Left forelimb (tissue), 1 donor: ENCODE measurements around the gene KRTAP4-4.
"Not testable (repeated sequence)": the region's sequence is repeated elsewhere in the genome, so short reads cannot be mapped to it uniquely, and the experiment has no call there.

ENCODE experiments used
- DNase-seq: peaks from one replicate; pipeline ENCODE4 v3.0.0-alpha.2; 2018; ENCODE audit warnings: low spot score

KRTAP4-4 gene

DNA sequence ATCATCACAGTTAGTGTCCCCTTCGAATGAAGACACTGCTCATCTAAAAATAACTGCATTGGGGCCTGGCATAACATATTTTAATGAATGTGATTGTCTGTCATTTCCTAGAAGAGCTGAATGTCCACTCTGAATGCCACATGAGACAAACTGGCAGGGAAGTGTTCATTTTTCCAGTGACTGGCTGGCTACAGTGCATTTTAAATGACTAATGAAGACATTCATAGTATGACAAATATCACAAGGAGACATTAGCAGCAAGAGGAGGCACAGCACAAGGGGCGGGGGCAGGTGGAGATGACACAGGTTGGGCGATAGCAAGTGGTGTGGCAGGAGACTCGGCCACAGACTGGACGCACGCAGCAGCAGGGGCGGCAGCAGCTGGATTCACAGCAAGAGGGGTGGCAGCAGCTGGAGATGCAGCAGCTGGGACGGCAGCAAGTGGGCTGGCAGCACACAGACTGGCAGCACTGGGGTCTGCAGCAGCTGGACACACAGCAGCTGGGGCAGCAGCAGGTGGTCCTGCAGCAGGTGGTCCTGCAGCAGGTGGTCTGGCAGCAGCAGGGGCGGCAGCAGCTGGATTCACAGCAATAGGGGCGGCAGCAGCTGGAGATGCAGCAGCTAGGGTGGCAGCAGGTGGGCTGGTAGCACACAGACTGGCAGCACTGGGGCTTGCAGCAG is 11.4 kb downstream of the KRTAP4-4 start:
- DNase-seq, result not testable (repeated sequence)

- DNase-seq, result no peak
Measured at GRCh38 chr17:41147531-41148204, 12.9 kb downstream of the KRTAP4-4 start.

- DNase-seq, result no peak
Measured at GRCh38 chr17:41145261-41145660, 15.3 kb downstream of the KRTAP4-4 start.

DNA sequence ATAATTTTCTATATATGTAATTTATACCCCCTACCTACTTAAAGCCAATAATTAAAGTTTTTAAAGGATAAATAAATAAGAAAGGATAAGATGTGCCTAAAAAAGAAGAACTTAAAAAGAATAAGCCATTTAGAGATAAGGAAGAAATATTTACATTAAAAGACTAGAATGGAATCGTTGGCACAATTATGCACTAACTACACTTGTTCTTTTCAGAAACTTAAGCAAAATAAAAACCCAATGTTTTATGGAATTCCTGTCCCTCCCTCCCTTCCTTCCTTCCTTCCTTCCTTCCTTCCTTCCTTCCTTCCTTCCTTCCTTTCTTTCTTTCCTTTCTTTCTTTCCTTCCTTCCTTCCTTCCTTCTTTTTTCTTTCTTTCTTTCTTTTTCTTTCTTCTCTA is 15.7 kb downstream of the KRTAP4-4 start:
- DNase-seq, result no peak

GRCh38 chr17:41141361-41141760 is 19.2 kb downstream of the KRTAP4-4 start:
- DNase-seq, result no peak

GRCh38 chr17:41140360-41141131 is 20.0 kb downstream of the KRTAP4-4 start, which contains the start of gene KRTAP4-6:
TSS of gene KRTAP4-6 (minus strand) at chr17:41140544. CDS start at chr17:41140487, 57 bp downstream.
- DNase-seq, result no peak

DNA sequence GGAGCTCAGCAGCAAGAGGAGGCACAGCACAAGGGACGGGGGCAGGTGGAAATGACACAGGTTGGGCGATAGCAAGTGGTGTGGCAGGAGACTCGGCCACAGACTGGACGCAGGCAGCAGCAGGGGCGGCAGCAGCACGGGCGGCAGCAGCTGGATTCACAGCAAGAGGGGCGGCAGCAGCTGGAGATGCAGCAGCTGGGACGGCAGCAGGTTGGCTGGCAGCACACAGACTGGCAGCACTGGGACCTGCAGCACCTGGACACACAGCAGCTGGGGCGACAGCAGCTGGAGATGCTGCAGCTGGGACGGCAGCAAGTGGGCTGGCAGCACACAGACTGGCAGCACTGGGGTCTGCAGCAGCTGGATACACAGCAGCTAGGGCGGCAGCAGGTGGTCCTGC is 20.7 kb downstream of the KRTAP4-4 start:
- DNase-seq, result not testable (repeated sequence)

- DNase-seq, result no peak
Measured at GRCh38 chr17:41133880-41134735, 26.4 kb downstream of the KRTAP4-4 start.

GRCh38 chr17:41131979-41132378 is 28.6 kb downstream of the KRTAP4-4 start:
- DNase-seq, result no peak

GRCh38 chr17:41127371-41127770 is 33.2 kb downstream of the KRTAP4-4 start:
- DNase-seq, result no peak

- no peak for DNase-seq
Measured at GRCh38 chr17:41126412-41126811, 34.1 kb downstream of the KRTAP4-4 start.

GRCh38 chr17:41125064-41125463 is 35.5 kb downstream of the KRTAP4-4 start:
- no peak for DNase-seq

DNA sequence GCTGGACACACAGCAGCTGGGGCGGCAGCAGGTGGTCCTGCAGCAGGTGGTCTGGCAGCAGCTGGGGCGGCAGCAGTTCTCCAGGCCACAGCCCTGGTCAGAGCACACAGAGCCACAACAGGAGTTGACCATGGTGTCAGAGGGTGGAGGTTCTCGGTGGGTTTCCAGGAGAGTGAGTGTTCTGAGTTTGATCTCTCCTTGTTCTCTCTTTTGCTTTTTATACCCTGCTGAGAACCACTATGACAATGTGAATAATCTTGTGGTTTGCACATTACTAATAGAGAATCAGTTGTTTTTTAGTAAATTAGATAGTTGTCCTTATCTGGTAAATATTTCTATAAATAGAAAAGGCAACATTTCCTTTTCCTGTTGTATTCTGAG is 36.6 kb downstream of the KRTAP4-4 start, which contains the start of gene KRTAP4-12:
TSS of gene KRTAP4-12 (minus strand) at position 192 of the 381 bp plus-strand sequence. CDS start at position 132, 60 bp downstream.
- not testable (repeated sequence) for DNase-seq

DNA sequence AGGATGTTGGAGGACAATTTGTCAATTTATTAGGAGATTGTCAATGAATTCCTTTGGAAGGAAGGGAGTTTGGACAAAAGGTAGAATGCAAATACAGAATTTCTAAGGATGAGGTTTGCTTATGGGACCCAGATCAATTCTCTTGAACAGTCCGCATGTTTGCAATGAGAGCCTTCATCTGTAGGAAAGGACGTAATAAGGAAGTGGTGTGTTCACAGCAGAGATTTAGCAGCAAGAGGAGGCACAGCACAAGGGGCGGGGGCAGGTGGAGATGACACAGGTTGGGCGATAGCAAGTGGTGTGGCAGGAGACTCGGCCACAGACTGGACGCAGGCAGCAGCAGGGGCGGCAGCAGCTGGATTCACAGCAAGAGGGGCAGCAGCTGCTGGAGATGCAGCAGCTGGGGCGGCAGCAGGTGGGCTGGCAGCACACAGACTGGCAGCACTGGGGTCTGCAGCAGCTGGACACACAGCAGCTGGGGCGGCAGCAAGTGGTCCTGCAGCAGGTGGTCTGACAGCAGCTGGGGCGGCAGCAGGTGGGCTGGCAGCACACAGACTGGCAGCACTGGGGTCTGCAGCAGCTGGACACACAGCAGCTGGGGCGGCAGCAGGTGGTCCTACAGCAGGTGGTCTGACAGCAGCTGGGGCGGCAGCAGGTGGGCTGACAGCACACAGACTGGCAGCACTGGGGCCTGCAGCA is 37.1 kb downstream of the KRTAP4-4 start:
- DNase-seq, result not testable (repeated sequence)

DNA sequence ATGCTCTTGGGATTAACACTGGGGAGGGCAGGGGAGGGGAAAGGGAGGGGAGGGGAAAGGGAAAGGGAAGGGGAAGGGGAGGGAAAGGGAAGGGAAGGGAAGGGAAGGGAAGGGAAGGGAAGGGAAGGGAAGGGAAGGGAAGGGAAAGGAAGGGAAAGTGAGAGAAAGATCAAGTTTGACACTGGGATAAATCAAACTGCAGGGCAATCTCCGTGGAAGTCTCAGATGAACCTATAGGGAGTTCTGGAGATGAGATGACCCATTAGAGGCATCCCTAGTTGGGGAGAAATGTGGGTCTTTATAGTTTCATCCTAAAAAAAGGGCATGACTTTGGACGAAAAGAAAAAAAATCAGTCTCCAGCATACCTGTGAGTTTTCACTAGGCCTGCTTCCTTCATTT is 38.8 kb downstream of the KRTAP4-4 start:
- no peak for DNase-seq

GRCh38 chr17:41119696-41120690 is 40.6 kb downstream of the KRTAP4-4 start:
- not testable (repeated sequence) for DNase-seq

- DNase-seq, result no peak
Measured at GRCh38 chr17:41118721-41119120, 41.8 kb downstream of the KRTAP4-4 start.

- not testable (repeated sequence) for DNase-seq
Measured at GRCh38 chr17:41117846-41118386, 42.6 kb downstream of the KRTAP4-4 start, which contains the start of gene KRTAP4-11. TSS of gene KRTAP4-11 (minus strand) at chr17:41118373. CDS start at chr17:41118315, 58 bp downstream.

DNA sequence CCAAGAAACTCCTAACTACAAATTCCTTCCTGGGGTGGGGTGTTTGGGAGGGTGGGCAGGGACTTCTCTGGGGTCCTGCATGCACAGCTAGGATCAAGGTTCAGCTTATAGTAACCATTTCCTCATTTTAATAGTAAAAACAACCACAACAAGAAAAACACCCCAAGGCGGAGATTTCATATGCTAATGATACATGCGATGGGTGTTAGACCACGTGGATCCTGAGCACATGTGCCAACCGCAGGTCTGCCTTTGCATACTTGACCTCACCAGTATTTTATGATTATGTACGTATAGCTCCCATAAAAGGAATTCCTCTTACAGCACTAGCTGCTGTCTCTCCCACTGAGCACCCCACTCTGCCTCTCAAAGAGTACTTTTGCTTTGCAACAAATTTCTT is 44.3 kb downstream of the KRTAP4-4 start:
- DNase-seq, result no peak
